Measurements from ENCODE around the gene PNPO.

Gene PNPO

DNA sequence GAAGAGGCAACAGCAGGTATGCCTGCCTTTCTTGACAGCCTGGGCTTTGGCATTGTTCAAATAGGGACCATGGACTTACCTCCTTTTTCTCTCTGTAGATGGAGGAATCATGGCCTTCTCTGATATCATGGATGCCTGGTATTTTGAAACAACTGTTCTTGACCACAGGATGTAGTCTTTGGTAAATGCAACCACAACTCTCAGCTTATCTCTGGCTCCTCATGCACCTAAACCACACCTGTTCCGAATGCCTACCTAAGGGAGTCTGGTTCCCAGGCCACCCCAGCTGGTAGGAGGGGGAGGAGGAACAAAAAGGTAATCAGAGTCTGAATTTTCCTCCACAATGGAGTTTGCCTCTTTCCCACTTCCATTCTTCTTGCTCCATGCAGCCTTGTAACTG, 48.3 kb downstream of the PNPO start:
- Histone ChIP-seq H3K79me2 (ENCODE audit: control insufficient read depth, insufficient read depth, low read length, unreplicated experiment) (no peaks in the 10 kb centered on the region), H3K4me3 (ENCODE audit: low read depth, low read length) (no peak overlapping the region), H3K4me1 (ENCODE audit: control insufficient read depth, insufficient read depth, low read length, unreplicated experiment) (no peaks in the 10 kb centered on the region), H3K27ac (ENCODE audit: low read depth, low read length) (no peak overlapping the region), H2AFZ (ENCODE audit: low read length, unreplicated experiment) (no peak overlapping the region), H3K27me3 (ENCODE audit: insufficient read depth, low read length) (no peaks in the 10 kb centered on the region), H3K36me3 (ENCODE audit: insufficient read depth, low read length) (no peaks in the 10 kb centered on the region)

DNA sequence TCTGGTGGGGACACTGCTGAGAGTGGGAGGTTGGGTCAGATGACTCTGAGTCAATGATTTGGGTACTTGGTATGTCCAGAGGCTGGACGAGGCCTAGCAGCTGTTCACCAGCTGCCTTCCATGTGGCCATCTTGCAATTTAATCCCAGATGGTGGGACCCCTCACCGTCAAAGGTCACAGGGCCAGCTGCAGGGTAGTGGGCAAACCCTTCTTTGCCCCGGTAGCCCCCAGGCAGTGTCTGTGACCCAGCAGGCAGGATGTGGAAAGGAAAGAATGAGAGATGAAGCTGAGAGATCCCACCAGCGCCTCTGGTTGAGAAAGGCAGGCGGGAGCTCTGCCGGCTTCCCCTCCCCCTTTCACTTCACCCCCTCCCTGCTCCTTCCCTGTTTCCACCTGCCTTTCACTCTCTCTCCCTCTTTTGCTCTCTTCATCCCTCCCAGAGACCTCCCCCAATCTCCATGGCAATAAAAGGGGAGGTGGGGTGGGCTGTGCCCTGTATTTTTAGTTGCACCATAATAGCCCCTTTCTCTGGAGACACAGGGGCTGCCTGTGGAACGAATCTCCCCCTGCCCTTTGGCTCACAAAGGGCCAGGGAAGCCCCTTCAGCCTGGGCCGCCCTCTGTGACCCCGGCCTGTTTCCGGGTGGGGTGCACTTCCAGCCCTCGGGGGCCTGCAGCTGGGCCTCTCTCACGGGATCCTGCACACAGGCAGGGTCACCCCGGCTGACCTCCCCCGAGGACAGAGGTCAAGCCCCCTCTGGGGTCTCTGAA, 49.8 kb downstream of the PNPO start:
- Histone ChIP-seq H3K79me2 (ENCODE audit: control insufficient read depth, insufficient read depth, low read length, unreplicated experiment) (no peaks in the 10 kb centered on the region), H3K36me3 (ENCODE audit: insufficient read depth, low read length) (no peaks in the 10 kb centered on the region), H3K4me1 (ENCODE audit: control insufficient read depth, insufficient read depth, low read length, unreplicated experiment) (no peaks in the 10 kb centered on the region), H3K27ac (ENCODE audit: low read depth, low read length) (no peak overlapping the region), H2AFZ (ENCODE audit: low read length, unreplicated experiment) (no peak overlapping the region), H3K27me3 (ENCODE audit: insufficient read depth, low read length) (no peaks in the 10 kb centered on the region), H3K4me3 (ENCODE audit: low read depth, low read length) (no peak overlapping the region)

DNA sequence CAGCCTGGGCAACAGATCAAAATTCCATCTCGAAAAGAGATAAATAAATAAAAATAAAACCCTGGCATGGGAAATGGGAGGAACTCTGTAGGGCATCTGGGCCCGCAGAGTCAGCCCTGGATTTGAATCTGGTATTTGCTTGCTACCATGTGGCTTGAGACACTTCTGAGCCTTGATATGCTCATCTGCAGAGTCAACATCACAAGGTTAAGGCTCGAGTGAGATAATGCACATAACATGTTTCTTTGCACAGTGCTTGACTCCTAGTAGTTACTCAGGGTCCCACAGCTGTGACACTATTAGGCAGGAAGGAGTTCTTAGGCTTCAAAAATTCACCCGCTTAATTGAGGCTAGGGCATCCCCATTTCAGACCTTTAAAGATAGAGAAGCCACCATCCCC, 50.8 kb downstream of the PNPO start:
- Histone ChIP-seq H3K27ac (ENCODE audit: low read depth, low read length) (no peak overlapping the region), H3K4me3 (ENCODE audit: low read depth, low read length) (no peak overlapping the region), H3K4me1 (ENCODE audit: control insufficient read depth, insufficient read depth, low read length, unreplicated experiment) (no peaks in the 10 kb centered on the region), H2AFZ (ENCODE audit: low read length, unreplicated experiment) (no peak overlapping the region), H3K36me3 (ENCODE audit: insufficient read depth, low read length) (no peaks in the 10 kb centered on the region), H3K27me3 (ENCODE audit: insufficient read depth, low read length) (no peaks in the 10 kb centered on the region), H3K79me2 (ENCODE audit: control insufficient read depth, insufficient read depth, low read length, unreplicated experiment) (no peaks in the 10 kb centered on the region)

DNA sequence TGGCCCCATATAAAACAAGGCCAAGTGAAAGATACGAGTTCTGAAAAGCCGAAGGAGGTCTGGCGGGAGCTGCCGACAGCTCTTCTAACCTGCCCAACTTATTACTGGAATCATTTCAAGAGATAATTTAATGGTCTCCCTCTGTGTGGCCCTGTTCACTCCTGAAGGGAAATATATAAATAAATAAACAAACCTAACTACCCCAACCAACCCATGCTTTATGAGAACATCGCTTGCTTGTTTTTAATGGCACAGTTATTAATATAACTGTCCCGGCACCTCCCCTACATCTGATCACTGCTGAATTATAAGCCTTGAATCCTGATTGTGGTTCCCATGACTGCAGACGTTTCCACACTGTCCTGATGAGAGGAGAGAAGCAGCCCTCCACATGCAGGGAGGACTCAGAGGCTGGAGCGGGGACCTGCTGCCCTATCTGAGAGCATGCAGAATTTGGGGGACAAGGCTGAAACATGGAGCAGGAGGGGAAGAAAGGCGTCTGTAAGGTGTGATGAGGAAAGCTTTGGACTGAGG, 51.7 kb downstream of the PNPO start:
- Histone ChIP-seq H3K27me3 (ENCODE audit: insufficient read depth, low read length) (no peaks in the 10 kb centered on the region), H3K4me3 (ENCODE audit: low read depth, low read length) (no peak overlapping the region), H3K79me2 (ENCODE audit: control insufficient read depth, insufficient read depth, low read length, unreplicated experiment) (no peaks in the 10 kb centered on the region), H2AFZ (ENCODE audit: low read length, unreplicated experiment) (no peak overlapping the region), H3K36me3 (ENCODE audit: insufficient read depth, low read length) (no peaks in the 10 kb centered on the region), H3K4me1 (ENCODE audit: control insufficient read depth, insufficient read depth, low read length, unreplicated experiment) (no peaks in the 10 kb centered on the region), H3K27ac (ENCODE audit: low read depth, low read length) (no peak overlapping the region)

DNA sequence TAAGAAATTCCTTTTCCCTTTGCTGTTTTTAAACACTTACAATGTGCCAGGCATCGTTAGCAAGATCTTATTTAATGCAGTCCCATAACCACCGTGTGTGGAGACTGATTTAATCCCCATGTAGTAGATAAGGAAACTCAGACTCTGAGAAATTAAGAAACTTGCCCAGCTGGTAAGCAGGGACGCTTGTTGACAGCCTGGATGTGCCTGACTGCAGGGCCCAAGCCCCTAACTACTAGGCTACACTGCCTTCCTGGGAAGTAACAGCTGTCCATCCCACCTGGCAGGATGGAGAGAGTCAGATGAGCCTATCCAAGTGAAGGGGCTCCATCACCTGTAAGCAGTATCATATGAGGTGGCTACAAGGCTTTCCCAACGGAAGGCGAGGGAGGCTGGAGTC, 52.6 kb downstream of the PNPO start:
- no peaks in the 10 kb centered on the region for H3K27me3 ChIP-seq (ENCODE audit: insufficient read depth, low read length)
- no peaks in the 10 kb centered on the region for H3K4me1 ChIP-seq (ENCODE audit: control insufficient read depth, insufficient read depth, low read length, unreplicated experiment)
- no peak overlapping the region for H3K4me3 ChIP-seq (ENCODE audit: low read depth, low read length)
- no peak overlapping the region for H2AFZ ChIP-seq (ENCODE audit: low read length, unreplicated experiment)
- no peaks in the 10 kb centered on the region for H3K36me3 ChIP-seq (ENCODE audit: insufficient read depth, low read length)
- no peak overlapping the region for H3K27ac ChIP-seq (ENCODE audit: low read depth, low read length)
- H3K79me2 ChIP-seq (ENCODE audit: control insufficient read depth, insufficient read depth, low read length, unreplicated experiment) = no peaks in the 10 kb centered on the region

DNA sequence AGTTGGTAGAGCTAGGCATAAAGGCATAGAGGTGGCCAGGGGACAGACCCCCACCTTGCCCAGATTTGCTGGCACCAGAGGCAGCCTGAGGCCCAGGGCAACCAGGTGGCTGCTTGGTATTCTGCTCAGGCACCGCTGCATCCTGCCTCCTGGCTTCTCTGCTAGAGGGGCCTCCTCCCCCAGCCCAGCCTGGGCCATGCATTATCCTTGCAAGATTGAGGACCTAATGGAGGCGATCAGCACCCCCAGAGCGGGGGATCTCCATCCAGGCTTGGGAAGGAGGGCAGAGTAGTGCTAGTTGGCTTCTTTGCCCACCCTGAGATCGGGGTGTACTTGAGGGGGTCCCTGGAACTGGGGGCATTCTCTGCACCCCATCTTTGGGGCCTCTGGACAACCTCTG, 53.4 kb downstream of the PNPO start:
- no peak overlapping the region for H2AFZ ChIP-seq (ENCODE audit: low read length, unreplicated experiment)
- H3K4me3 ChIP-seq (ENCODE audit: low read depth, low read length) = no peak overlapping the region
- H3K79me2 ChIP-seq (ENCODE audit: control insufficient read depth, insufficient read depth, low read length, unreplicated experiment) = no peaks in the 10 kb centered on the region
- H3K4me1 ChIP-seq (ENCODE audit: control insufficient read depth, insufficient read depth, low read length, unreplicated experiment) = no peaks in the 10 kb centered on the region
- H3K27me3 ChIP-seq (ENCODE audit: insufficient read depth, low read length) = no peaks in the 10 kb centered on the region
- H3K27ac ChIP-seq (ENCODE audit: low read depth, low read length) = no peak overlapping the region
- no peaks in the 10 kb centered on the region for H3K36me3 ChIP-seq (ENCODE audit: insufficient read depth, low read length)

DNA sequence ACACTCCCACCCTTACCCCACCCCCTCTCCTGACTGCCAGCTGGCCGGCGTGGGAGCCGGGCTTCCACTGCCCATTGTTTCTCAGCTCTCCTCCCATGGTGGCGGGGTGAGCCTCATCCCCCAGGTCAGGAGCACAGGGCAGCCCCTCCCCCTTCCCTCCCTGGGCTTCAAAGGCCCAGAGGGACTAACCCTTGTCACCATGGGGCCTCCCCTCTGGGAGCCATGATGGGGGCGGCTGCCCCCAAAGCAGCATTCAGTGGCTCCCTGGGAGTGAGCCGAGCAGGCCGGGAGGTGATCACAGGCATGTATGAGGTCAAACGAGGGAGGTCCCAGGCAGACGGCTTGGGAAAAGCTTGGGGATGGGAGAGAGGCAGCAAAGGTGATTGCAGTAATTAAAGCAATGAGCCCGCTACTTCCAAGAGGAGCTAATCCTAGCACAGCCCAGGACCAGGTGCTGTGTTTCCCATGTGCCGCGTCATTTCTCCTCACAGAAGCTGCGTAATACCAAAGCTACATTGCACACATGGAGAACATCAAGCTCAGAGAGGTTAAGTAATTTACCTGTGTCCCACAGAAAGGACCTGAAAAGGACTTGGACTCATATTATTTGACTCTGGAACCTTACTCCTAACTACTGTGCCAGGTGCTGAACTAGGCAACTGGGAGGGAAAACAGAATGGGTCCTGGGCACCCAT, 54.0 kb downstream of the PNPO start:
- no peaks in the 10 kb centered on the region for H3K27me3 ChIP-seq (ENCODE audit: insufficient read depth, low read length)
- H3K36me3 ChIP-seq (ENCODE audit: insufficient read depth, low read length) = no peaks in the 10 kb centered on the region
- no peak overlapping the region for H3K4me3 ChIP-seq (ENCODE audit: low read depth, low read length)
- H3K27ac ChIP-seq (ENCODE audit: low read depth, low read length) = no peak overlapping the region
- H3K4me1 ChIP-seq (ENCODE audit: control insufficient read depth, insufficient read depth, low read length, unreplicated experiment) = no peaks in the 10 kb centered on the region
- no peaks in the 10 kb centered on the region for H3K79me2 ChIP-seq (ENCODE audit: control insufficient read depth, insufficient read depth, low read length, unreplicated experiment)
- H2AFZ ChIP-seq (ENCODE audit: low read length, unreplicated experiment) = no peak overlapping the region

DNA sequence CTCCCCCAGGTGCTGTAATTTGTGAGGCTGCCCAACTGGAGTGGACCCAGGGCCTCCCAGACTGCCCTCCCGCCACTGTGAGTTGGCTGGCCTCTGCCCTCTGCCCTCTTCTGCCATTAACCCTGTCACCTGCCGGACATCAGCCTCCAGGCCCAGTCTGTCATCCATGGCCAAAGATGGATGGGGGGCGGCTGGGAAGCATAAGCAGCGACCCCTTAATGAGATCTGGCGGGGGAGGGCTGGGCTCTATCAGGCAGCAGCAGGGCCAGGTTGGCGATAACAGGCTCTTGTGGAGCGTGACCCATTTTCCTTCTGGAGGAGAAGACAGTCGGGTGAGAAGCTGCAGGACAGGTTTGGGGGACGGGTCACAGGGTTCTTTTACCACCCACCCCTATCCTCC, 54.8 kb downstream of the PNPO start:
- Histone ChIP-seq H3K4me1 (ENCODE audit: control insufficient read depth, insufficient read depth, low read length, unreplicated experiment) (no peaks in the 10 kb centered on the region), H3K36me3 (ENCODE audit: insufficient read depth, low read length) (no peaks in the 10 kb centered on the region), H2AFZ (ENCODE audit: low read length, unreplicated experiment) (no peak overlapping the region), H3K27me3 (ENCODE audit: insufficient read depth, low read length) (no peaks in the 10 kb centered on the region), H3K79me2 (ENCODE audit: control insufficient read depth, insufficient read depth, low read length, unreplicated experiment) (no peaks in the 10 kb centered on the region), H3K4me3 (ENCODE audit: low read depth, low read length) (no peak overlapping the region), H3K27ac (ENCODE audit: low read depth, low read length) (no peak overlapping the region)

DNA sequence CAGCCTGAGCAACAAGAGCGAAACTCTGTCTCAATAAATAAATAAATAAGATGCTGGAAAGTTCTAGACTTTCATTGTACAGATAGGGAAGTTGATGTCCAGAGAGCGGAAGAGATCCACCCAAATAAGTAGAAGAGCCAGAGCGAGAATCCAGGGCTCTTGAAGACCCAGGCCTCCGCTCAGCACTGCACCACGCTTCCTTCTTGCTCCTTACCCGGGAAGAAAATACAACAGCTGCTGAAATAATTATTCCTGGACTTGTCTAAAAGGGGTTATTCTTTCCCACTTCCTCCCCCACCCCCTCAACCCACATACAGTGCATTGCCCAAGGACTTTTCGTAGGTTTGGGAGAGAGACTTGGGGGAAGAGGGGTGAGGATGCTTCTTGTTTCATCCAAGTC, 56.2 kb downstream of the PNPO start:
- no peak overlapping the region for H3K4me3 ChIP-seq (ENCODE audit: low read depth, low read length)
- no peaks in the 10 kb centered on the region for H3K79me2 ChIP-seq (ENCODE audit: control insufficient read depth, insufficient read depth, low read length, unreplicated experiment)
- H3K27ac ChIP-seq (ENCODE audit: low read depth, low read length) = no peak overlapping the region
- no peaks in the 10 kb centered on the region for H3K27me3 ChIP-seq (ENCODE audit: insufficient read depth, low read length)
- no peaks in the 10 kb centered on the region for H3K36me3 ChIP-seq (ENCODE audit: insufficient read depth, low read length)
- no peak overlapping the region for H2AFZ ChIP-seq (ENCODE audit: low read length, unreplicated experiment)
- peaks cover 5% of the 10 kb centered on the region for H3K4me1 ChIP-seq (ENCODE audit: control insufficient read depth, insufficient read depth, low read length, unreplicated experiment)

DNA sequence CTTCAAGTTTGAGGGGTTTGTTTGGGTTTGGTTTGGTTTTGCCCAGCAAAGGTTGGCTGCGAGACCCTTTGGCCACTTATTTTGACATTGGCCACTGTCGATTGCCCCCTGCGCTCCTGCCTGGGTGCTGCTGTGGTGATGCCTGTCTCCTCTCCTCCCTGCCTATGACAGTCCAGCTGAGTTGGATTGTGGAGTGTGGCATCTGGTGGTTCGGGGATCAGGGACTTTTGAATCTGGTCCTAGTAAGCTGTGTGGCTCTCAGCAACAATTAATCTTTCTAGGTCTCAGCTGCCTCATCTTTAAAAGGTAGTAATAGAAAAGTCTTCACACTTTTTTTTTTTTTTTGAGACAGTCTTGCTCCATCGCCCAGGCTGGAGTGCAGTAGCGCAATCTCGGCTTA, 56.7 kb downstream of the PNPO start:
- Histone ChIP-seq H3K36me3 (ENCODE audit: insufficient read depth, low read length) (no peaks in the 10 kb centered on the region), H2AFZ (ENCODE audit: low read length, unreplicated experiment) (no peak overlapping the region), H3K4me3 (ENCODE audit: low read depth, low read length) (no peak overlapping the region), H3K79me2 (ENCODE audit: control insufficient read depth, insufficient read depth, low read length, unreplicated experiment) (no peaks in the 10 kb centered on the region), H3K4me1 (ENCODE audit: control insufficient read depth, insufficient read depth, low read length, unreplicated experiment) (peaks cover 10% of the 10 kb centered on the region), H3K27ac (ENCODE audit: low read depth, low read length) (no peak overlapping the region), H3K27me3 (ENCODE audit: insufficient read depth, low read length) (no peaks in the 10 kb centered on the region)

All from ACC112 (cell line).